Superior temporal gyrus (tissue), 1 donor: ENCODE measurements around the gene SIRT7.
"Not testable (repeated sequence)": the region's sequence is repeated elsewhere in the genome, so short reads cannot be mapped to it uniquely, and the experiment has no call there.

Experiments
- DNase-seq: peaks from one replicate; pipeline ENCODE4 v3.0.0-alpha.2; 2016; ENCODE audit errors: extremely low spot score

Gene SIRT7

DNA sequence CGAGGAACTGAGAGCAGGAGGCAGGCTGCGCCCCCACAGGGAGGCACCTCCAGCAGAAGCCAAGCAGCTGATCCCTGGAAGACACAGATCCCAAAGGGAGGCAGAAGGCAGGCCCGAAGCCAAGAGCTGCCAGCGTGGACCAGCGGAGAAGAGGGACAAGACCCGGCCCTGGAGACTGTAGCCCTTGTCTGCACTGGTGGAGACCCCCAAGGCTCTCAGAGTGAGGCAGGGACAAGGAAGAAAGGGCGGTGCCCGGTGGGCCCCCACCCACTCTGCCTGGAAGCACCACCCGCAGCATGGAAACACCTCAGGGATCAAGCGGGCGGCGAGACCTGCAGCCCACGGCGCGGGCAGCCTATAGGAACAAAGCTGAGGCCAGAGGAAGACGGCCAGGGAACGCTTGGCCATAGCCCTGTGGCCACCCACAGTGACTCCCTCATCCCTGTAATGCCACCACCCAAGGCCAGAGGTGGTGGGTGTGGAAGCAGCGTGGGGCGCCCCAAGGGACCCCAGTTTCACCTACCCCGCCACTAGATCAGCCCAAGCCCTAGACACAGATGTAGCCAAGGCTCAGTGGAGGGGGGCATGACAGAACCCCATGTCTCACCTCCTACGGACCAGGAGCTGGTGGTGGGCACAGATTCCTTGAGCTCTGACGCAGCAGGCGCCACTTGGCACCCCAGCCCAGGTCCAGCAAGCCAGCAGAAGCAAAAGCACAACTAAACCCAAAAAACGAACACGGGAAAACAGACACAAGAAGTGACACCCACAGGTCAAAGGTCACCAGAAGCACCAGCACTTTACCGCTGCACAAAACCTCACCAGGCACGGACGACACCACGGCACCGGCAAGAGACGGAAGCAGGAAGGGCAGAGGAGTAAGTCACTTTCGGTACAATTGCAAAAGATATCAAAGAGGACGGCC lies 2.9 kb upstream of the SIRT7 start:
- DNase-seq, result no peak

DNA sequence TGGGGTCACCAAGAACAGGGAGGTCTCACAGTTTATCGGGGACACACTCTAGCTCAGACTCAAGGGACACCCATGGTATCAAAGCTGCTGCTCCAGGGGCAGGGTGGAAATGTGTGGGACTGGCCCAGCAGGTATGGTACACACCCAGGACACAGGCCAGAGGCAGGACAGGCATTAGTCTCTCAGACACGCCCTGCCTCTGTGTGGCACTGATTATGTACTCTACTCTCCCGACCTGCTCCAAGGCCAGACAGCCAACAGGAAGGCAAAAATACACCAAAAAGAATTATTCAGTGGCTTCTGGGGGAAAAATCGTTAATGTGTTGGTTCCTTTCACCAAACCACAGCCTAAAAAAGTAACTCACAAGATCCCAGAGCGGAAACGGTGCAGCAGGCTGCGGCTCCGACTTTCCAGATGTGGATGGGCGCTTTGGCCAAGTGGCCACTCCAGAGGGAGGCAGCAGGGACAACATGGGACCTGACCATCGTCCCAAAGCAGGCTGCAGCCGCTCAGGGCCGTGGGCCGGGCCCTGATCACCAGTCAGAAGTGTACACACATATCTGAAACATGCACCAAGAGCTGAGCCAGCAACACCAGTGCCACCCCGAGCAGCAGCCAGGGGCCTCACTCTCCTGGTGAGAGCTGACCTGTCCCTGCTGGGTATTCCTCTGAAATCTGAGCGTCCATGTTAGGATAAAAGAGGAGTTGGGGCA lies 1.0 kb upstream of the SIRT7 start:
- DNase-seq, result no peak

DNA sequence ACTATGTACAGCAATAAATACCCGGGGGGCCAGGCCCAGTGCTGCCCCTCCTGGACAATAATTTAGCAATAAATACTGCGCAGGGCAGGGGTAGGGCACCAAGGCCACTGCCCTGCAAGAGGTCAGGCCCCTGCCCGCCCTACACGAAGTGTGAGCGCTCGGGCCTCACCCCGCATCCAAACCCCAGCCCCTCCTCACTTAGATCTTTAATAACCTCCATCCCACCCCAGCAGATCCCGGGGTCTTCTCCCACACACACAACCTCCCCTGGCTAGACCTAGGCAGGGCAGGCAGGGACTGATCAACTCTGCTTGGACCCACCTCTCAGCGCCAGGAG lies 325 bp upstream of the SIRT7 start:
- DNase-seq, result not testable (repeated sequence)

DNA sequence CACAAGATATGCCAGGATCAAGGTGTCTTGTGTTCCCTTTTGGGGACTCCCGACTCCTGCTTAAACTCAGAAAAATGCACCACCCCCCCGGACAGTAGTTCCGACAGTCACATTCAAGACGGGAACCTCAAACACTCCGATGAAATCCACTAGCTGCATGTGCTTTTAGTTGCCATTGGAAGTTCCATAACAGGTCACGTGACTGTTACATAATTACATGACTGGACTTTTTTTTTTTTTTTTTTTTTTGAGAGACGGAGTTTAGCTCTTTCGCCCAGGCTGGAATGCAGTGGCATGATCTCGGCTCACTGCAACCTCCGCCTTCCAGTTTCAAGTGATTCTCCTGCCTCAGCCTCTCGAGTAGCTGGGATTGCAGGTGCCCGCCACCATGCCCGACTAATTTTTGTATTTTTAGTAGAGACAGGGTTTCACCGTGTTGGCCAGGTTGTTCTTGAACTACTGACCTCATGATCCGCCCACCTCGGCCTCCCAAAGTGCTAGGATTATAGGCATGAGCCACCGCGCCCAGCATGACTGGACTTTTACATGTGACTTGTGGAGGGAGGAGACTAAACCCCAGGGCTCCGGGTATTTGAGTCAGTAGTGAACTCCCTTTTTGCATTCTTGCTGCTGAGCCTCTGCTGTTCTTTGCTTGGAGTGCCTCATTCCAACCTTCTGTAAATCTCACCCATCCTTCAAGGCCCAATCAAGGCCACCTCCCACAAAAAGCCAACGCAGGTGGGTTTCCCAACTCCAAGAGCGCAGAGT lies 1.6 kb downstream of the SIRT7 start:
- DNase-seq, result no peak

DNA sequence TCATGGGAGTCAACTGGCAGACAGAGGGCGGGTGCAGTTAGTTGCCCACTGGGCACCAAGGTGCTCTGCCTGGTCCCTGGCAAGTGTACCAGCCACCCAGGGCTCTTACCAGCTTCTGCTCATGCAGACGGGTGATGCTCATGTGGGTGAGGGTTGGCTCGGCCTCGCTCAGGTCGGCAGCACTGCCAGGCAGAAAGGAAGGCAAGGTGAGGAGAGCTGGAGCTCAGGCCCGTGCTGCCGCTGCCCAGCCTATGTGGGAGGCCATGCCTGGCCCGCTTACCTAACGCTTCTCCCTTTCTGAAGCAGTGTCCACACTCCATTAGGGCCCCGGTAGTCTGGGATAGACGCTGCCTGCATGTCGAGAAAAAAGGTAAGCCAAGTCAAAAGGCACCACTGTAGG lies 2.6 kb downstream of the SIRT7 start:
- DNase-seq, result no peak

DNA sequence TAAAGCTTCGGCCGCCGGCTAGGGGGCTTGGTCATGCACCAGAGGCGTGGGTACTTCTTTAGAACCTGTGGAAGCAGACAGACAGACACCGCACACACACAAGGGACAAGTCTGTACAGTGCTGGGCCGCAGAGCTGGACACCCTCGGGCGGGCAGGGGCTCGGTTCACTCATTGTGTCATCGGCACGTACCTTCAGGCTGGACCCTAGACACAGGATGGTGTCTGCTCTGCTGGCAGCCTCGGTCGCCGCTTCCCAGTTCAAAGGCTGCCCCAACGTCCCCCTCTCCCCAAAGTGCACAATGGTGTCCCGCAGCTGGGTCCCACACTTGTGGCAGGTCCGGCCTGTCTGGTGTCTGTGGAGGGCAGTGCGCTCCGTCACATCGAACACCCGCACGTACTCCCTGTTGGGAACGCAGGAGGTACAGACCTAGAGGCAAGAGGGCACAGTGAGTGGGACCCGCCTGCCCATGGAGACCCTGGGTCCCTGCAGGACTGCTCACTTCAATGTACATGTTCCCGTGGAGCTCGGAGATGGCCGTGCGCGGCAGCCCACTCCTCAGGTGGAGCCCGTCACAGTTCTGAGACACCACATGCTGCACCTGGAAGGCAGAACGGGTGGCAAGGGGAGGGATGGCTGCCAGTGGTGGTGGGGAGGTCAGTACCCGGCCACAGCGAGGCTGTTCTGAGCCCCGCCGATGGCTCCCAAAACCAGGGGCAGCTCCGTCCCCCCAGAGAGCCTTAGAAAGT lies 3.7 kb downstream of the SIRT7 start:
- no peak for DNase-seq

DNA sequence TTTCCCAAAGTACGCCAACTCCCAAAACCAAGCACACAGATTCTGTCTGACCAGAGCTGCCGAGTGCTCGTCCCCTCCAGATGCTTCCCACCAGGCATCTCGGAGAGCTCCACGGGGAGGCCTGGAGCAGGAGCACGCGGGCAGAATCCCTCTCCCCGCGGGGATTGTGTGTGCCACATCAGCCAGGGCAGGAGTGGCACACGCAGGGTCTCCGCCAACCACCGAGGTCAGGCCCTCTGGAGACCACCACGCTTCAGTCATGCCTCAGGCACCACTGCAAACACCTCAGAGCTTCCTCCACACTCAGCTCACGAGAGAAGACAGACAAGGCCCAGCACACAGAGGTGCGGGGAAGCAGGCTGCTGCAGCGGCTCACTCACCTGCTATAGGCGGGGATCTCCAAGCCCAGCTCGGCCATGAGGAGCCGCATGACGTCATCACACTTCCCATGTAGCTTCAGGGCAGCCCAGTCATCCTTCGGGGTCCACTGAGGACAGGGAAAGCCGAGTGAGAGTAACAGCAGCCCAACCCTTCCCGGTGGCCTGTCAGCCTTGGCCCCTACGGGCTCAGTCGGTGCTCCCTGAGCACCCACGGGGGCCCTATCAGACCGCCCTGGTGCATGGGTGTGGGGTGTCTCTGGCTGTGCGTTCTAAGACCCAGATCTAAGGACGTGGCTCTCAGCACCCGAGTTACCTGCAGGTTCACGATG lies 4.4 kb downstream of the SIRT7 start:
- no peak for DNase-seq

DNA sequence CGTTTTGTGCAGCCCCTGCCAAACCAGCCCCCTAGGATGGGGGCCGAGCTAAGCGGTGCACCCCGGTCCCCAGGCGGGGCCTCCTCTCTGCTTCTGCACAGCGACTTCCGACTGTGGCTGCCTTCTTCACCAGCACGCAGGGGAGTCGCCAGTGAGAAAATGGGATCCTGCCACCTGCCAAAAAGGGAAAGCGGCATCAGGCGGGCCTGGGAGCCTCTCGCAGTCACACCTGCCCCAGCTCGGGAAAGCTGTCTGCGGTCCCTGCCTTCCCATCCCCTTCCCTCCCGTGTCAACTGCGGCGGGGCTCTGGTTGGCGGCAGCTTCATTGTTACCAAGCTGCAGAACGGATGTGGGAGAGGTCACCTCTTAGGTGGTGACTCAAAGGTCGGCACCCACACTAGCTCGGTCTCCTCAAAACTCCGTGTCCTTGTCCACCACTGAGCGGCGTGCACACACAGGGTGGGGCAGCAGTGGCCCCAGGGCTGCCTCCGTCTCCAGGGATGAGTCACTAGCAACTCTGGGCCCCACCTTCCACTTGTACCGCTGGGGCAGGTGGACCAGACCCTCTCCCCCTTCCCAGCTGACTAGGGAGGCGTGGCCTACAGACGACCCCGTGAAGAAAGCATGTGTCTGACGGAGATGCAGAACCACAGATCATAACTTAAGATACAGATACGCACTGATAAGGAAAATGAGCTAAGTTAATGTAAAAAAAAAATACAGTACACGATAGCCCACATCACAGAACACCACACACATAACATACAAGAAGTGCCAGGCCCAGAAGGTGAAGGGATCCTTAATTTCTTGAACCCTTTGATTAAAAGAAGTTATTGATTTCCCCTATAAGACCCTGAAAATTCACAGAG lies 5.3 kb downstream of the SIRT7 start:
- DNase-seq, result no peak

DNA sequence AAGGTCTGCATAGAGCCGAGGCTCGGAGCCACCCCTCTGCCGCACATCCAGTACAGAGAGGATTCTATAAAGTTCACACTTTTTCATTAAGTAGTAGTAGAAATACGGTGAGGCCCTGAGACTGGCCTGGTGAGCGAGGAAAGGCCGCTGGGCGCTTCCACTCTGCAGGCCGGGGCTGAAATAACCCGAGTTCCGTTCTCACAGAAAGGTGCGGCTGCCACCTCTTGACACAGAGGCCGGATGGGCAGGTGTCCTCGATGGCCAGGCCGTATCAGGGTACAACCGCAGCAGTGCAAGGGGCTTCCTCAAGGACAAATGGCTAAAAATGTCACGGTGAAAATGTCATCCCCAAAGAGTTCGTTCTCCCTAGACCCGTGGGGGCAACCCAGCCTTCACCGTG lies 6.0 kb downstream of the SIRT7 start:
- DNase-seq, result no peak

DNA sequence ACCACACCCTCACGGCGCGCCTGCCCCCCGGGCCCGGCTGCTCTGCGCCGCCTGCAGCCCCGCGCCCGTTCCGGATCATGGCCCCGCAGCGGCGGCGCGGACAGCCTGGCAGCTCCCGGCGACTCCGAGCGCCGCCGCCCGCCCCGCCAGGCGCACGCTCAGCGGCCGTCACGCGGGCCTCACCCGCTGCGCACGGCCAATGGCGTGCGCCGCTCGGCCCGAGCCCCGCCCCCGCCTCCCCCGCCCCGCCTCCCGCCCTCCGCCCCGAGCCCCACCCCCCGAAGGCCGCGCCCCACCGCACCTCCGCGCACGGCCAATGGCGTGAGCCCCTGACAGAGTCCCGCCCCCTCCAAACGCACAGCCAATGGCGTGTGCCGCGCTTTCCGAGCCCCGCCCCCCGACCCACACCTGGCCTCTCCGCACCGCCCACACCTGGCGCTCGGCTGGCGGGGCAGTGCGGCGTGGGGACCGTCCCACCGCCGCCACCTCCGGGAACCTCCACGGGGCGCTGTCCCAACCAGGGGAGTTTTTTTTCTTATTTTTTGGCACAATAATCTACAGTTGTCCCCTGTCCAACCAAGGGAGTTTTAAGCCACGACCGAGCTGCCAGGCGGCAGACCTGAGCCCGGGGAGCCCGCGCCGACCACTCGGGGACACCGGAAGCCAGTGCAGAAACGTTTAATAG lies 6.6 kb downstream of the SIRT7 start, which contains the start of gene PCYT2:
Gene PCYT2 (minus strand): TSS at position 123 of the 685 bp plus-strand sequence. CDS start 44 bp downstream, at position 79.
- DNase-seq, result peak; percentile 83

DNA sequence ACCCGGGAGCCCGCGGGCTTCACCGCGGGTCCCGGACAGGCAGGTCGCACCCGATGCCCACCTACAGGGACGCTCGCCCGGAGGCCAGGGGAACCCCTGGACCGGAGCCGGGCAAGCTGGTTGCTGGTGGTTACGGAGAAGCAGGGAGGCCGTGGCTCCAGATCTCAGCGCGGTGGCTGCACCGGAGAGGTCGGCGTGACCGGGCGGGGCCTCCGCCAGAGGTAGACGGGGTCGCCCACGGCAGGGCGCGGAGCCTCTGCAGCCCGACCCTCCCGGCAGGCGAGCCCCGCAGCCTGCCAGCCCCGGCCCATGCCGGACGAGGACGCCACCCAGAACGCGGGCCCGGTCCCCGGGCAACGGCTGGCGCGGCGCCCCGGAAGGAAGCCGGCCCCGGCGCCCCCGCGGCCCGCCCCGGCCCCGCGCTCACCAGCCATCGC lies 7.1 kb downstream of the SIRT7 start:
- DNase-seq, result no peak

DNA sequence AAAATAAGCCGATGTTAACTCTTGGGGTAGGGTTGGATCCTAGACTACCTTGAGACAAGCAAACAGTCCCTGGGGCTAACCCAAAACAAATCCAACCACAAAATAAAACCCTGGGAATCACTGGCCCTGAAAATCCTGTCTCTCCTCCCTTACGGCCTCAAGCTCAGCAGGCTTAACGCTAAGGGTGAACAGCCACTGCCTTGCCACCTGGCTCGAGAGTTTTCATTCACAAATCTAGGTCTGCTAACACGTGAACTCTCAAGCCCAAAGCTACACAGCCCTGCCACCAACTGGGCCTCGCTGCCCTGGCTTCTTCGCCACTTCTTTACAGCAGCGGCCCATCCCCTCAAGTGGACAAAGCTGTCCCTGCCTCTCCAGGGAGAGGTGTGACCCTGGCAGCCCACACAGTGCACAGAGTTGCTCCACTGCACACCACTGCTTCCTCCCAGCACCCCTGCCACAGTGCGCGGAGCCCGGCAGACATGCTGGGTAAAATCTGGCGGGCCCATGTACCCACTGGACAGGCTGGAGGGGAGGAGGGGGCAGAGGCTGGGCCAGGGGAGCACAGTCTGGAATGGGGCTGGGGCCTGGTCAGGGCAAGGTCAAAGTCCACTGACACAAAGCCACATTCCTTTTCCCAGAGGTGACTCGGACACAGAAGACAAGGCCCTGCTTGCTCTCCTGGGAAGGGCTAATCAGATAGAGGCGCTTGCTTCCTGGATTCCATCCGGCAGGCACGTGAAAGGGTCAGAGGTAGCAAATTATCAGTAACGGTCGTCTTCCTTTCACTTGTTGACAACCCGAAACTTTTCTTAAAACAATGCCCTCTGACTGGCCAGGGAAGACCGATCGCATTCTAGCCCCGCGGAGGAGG lies 7.8 kb downstream of the SIRT7 start:
- DNase-seq, result no peak

DNA sequence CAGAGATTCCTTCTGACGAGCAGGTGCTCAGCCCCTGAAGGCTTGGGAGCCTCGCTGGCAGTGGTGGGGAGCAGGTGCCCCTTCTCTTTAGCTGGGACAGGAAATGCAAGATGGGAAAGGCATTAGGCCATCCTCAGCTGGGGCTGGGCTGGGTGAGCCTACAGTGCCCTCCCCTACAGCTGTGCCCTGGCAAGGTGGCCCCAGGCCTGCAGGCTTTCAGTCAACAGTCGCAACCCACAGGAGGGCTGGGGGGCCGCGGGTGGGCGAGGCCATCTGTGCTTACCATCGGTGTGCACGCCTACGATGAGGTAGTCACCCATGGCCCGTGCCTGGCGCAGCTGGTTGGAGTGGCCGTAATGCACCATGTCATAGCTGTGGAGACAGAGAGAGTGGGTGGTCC lies 8.7 kb downstream of the SIRT7 start:
- no peak for DNase-seq

DNA sequence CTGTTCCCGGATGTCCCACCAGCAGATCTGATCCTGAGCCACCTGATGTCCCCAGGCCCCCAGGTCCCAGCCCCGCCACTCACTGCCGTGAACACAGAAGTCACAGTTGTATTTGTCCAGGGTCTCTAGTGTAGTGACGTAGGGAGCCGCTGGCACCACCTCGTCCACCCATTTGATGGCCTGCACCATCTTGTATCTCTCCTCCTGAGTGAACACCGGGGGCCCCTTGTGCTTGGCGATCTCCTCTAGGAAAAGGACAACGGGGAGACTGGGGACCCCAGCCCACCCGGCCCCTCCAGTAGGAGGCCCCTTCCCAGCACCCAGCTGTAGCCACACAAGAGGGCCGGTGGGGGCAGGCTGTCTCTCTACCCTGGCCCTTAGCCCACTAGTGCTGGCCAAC lies 9.2 kb downstream of the SIRT7 start:
- DNase-seq, result no peak

DNA sequence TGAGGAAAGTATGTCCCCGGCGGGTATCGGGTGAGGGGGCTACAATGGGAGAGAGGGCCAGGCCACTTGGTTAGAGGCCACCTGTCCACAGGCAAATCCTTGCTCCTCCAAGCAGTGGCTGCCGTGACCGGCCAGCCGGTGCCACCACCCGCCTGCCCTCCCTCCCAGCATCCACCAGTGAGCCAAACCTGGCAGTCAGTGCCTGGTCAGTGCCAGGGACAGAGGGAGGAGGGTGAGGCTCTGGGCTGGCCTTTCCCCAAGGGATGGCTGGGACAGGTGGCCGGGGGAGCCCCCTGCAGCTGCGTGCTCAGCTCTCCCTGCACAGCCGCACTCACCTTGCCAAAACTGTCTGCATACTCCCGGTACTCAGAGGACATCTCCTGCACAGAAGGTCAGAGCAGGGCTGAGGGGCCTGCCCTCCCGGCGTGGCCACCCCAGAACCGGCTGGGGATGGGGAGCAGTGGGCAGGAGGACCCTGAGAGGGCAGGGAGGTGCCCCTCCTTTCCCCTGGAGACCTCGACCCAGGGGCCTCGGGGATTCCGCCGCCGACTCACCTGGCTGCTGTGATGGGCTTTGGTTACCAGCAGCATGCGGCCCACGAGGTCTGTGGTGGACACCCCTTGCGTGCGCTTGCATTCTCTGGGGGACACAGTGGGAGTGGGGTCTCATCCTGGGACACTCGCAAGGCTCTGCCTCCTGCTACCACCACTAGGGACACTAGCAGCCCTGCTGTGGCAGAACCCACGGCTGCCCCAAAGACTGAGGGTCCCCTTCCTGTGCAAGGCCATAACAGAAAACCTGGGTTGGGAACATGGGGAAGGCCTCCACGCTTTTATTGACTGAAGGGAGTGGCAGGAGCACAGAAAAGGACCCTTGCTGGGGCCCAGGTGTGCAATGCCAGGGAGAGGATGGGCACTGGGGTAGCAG lies 10.5 kb downstream of the SIRT7 start:
- no peak for DNase-seq

DNA sequence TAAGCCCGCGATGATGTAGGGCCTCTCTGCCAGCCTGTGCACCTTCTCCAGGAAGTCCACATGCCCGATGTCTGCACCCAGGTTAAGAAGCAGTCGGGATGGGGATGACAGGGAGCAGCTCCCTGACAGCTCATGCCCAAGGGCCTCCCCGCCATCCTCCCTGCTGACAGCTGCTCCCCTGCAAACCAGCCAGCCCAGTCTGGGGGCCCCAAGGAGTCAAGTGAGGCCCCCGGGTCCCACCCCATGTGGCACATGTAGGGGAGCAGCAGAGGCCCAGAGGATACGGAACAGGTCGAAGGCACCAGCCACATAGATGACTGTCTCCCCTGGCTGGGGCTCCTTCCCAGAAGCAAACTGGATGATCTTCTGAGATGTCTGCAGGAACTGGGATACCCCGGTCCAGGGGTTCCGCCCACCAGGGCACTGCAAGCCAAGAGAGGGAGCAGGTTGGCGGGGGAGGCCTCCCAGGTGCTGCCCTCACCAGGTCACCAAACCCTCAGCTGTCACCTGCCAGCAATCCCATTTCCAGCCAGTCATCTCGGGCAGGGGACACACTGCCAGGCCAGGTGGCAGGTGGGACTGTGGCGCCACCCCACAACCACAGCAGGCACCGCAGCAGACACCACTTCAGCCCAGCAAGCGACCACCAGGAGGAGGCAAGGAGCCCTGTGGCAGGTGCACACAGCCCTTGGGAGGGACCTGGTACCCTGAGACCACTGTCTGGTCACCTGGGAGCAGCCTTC lies 11.3 kb downstream of the SIRT7 start:
- DNase-seq, result no peak

DNA sequence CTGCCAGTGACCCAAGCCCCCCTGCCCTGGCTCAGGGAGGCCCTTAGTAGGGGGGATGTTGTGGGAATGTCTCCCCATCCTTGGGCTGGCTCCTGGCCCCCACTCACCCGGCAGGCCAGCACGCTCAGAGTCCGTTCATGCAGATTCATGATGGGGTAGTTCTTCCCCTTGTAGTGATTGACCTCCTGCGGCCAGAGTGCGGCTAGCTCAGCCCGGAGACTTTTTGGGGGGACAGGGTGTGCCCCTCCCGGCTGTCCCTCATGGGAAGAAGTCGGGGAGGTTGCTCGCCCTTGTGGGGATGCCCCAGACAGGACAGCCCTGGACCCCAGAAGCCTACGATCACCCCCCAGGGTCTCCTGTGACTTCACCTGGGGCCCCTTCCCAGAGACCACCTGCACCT lies 12.0 kb downstream of the SIRT7 start:
- no peak for DNase-seq
